ENCODE data around the gene PM20D1. TPM values are rescaled to one million over a fixed set of nuclear protein-coding genes. Genes with fewer than 3 reads are reported as not detected.
"Not testable (repeated sequence)": the region's sequence is repeated elsewhere in the genome, so short reads cannot be mapped to it uniquely, and the experiment has no call there.

PM20D1 gene
- total RNA-seq, 1 donor from 2014 or later, result 1.7 TPM

- intact Hi-C loops (cut with DNase I), result no loop called here
- DNase-seq (ENCODE audit: low spot score), result no peak
Observed at GRCh38 chr1:205843036-205843859, 6.7 kb downstream of the PM20D1 start.

- intact Hi-C loops (cut with DNase I), result no loop called here
- DNase-seq (ENCODE audit: low spot score), result no peak
Observed at GRCh38 chr1:205842229-205842628, 7.7 kb downstream of the PM20D1 start.

- DNase-seq (ENCODE audit: low spot score), result no peak
- intact Hi-C loops (cut with DNase I), result no loop called here
Observed at GRCh38 chr1:205840146-205840923, 9.6 kb downstream of the PM20D1 start.

- DNase-seq (ENCODE audit: low spot score), result no peak
- intact Hi-C loops (cut with DNase I), result no loop called here
Observed at GRCh38 chr1:205837382-205837970, 12.5 kb downstream of the PM20D1 start.

GRCh38 chr1:205834751-205835150 lies 15.2 kb downstream of the PM20D1 start:
- no peak for DNase-seq (ENCODE audit: low spot score)
- intact Hi-C loops (cut with DNase I), result no loop called here

- intact Hi-C loops (cut with DNase I), result no loop called here
- DNase-seq (ENCODE audit: low spot score), result no peak
Observed at GRCh38 chr1:205832326-205832751, 17.6 kb downstream of the PM20D1 start.

- intact Hi-C loops (cut with DNase I), result loop anchor here (2.0 kb wide), 1 partner anchor 25 kb away; no protein-coding TSS in a partner anchor
- no peak for DNase-seq (ENCODE audit: low spot score)
Observed at GRCh38 chr1:205827623-205828022, 22.3 kb downstream of the PM20D1 start.

- no peak for DNase-seq (ENCODE audit: low spot score)
- intact Hi-C loops (cut with DNase I), result loop anchor here (2.0 kb wide), 1 partner anchor 24 kb away; no protein-coding TSS in a partner anchor
Observed at GRCh38 chr1:205826995-205827394, 22.9 kb downstream of the PM20D1 start.

GRCh38 chr1:205826016-205826806 lies 23.7 kb downstream of the PM20D1 start:
- intact Hi-C loops (cut with DNase I), result loop anchor here (2.0 kb wide), 1 partner anchor 23 kb away; no protein-coding TSS in a partner anchor
- DNase-seq (ENCODE audit: low spot score), result no peak

- DNase-seq (ENCODE audit: low spot score), result no peak
- intact Hi-C loops (cut with DNase I), result no loop called here
Observed at GRCh38 chr1:205824180-205824579, 25.8 kb downstream of the PM20D1 start.

GRCh38 chr1:205823260-205823659 lies 26.7 kb downstream of the PM20D1 start:
- intact Hi-C loops (cut with DNase I); DNase-seq (ENCODE audit: low spot score): not testable (repeated sequence)

- no peak for DNase-seq (ENCODE audit: low spot score)
- intact Hi-C loops (cut with DNase I), result no loop called here
Observed at GRCh38 chr1:205822397-205822796, 27.5 kb downstream of the PM20D1 start.

- DNase-seq (ENCODE audit: low spot score), result no peak
- intact Hi-C loops (cut with DNase I), result no loop called here
Observed at GRCh38 chr1:205817988-205818387, 31.9 kb downstream of the PM20D1 start.

GRCh38 chr1:205817364-205817763 lies 32.6 kb downstream of the PM20D1 start:
- no peak for DNase-seq (ENCODE audit: low spot score)
- intact Hi-C loops (cut with DNase I), result no loop called here

- intact Hi-C loops (cut with DNase I), result loop anchor here (5.0 kb wide), 2 partner anchors 66 to 99 kb away; no protein-coding TSS in a partner anchor
- DNase-seq (ENCODE audit: low spot score), result no peak
Observed at GRCh38 chr1:205813755-205814058, 36.2 kb downstream of the PM20D1 start.

- intact Hi-C loops (cut with DNase I), result loop anchor here (5.0 kb wide), 2 partner anchors 66 to 99 kb away; no protein-coding TSS in a partner anchor
- peak; percentile 95 for DNase-seq (ENCODE audit: low spot score)
Observed at GRCh38 chr1:205812878-205813754, 36.8 kb downstream of the PM20D1 start, which contains the start of gene SLC41A1. Gene SLC41A1, minus strand, starts transcription at chr1:205813198. Its CDS starts 2,757 bp downstream, at chr1:205810441.

- DNase-seq (ENCODE audit: low spot score), result no peak
- intact Hi-C loops (cut with DNase I), result loop anchor here (5.0 kb wide), 2 partner anchors 65 to 100 kb away; no protein-coding TSS in a partner anchor
Observed at GRCh38 chr1:205812271-205812877, 37.6 kb downstream of the PM20D1 start.

GRCh38 chr1:205811660-205812059 lies 38.3 kb downstream of the PM20D1 start:
- no peak for DNase-seq (ENCODE audit: low spot score)
- intact Hi-C loops (cut with DNase I), result loop anchor here (5.0 kb wide), 2 partner anchors 64 to 101 kb away; no protein-coding TSS in a partner anchor

Measured in cardiac septum (tissue), 1 donor.